ENCODE results near the gene TP53I11. TPM values are rescaled to one million over a fixed set of nuclear protein-coding genes. Genes with fewer than 3 reads are reported as not detected.

The TP53I11 gene
- total and polyA plus RNA-seq, 9 of the 15 experiments (the other 6 are each of a cell fraction or from before 2014, with no cell fraction given), result 0.14 to 2.5 (median 1.2) TPM; not detected in 2

GRCh38 chr11:44941259-44942021 lies 9.2 kb downstream of the TP53I11 start:
- Histone ChIP-seq H3K9ac (ENCODE audit: insufficient read depth in 1 of 2, low read depth in 2 of 2, low read length in 2 of 2) (no peak overlapping the region), H3K4me3 (no peak overlapping the region), H3K4me2 (ENCODE audit: insufficient read depth, low read length) (no peak overlapping the region), H3K9me3 (replicated peaks; ENCODE audit: control insufficient read depth, insufficient read depth, low read depth, low read length) (no peaks in the 10 kb centered on the region), H3K27me3 (ENCODE audit: control insufficient read depth in 2 of 2, insufficient read depth in 2 of 2, low read length in 2 of 2) (peaks cover 0 to 25% of the 10 kb centered on the region in 2 experiments; a peak in 2 of 5 replicates), H3K27ac (ENCODE audit: extremely low read depth, low read depth, low read length) (no peak overlapping the region), H3K79me2 (ENCODE audit: control insufficient read depth, insufficient read depth, low read length) (no peaks in the 10 kb centered on the region), H3K4me1 (replicated peaks in 1 of 2; ENCODE audit: control insufficient read depth in 2 of 2, insufficient read depth in 2 of 2, low read length in 2 of 2) (peaks cover 0 to 10% of the 10 kb centered on the region in 2 experiments; a peak in 2 of 5 replicates), H3K36me3 (ENCODE audit: control insufficient read depth, insufficient read depth, low read length) (no peaks in the 10 kb centered on the region), H2AFZ (ENCODE audit: low read depth, low read length) (no peak overlapping the region), H3K9me1 (ENCODE audit: control insufficient read depth, insufficient read depth, low read length) (no peaks in the 10 kb centered on the region), H4K20me1 (replicated peaks; ENCODE audit: control insufficient read depth, insufficient read depth, low read length) (peaks cover 23% of the 10 kb centered on the region; the same call in 1 of the 2 replicates)
- ChIA-PET POLR2A (interaction anchor here (0.5 to 1.3 kb wide), 4 partner anchors 13 to 292 kb away, joined by 3 to 4 read pairs (median 3); no protein-coding TSS in a partner anchor), CTCF (ENCODE audit: low intra/inter-chr PET ratio) (no interaction called here)
- 23% methylated on average over 9 of the region's 12 CpGs for WGBS (ENCODE audit: insufficient coverage, low coverage, missing lambda C conversion rate)
- TF ChIP-seq, protein P1, sequence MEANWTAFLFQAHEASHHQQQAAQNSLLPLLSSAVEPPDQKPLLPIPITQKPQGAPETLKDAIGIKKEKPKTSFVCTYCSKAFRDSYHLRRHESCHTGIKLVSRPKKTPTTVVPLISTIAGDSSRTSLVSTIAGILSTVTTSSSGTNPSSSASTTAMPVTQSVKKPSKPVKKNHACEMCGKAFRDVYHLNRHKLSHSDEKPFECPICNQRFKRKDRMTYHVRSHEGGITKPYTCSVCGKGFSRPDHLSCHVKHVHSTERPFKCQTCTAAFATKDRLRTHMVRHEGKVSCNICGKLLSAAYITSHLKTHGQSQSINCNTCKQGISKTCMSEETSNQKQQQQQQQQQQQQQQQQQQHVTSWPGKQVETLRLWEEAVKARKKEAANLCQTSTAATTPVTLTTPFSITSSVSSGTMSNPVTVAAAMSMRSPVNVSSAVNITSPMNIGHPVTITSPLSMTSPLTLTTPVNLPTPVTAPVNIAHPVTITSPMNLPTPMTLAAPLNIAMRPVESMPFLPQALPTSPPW (CRISPR knock-in tag; IDR thresholded peaks at IDR 0.05), result no peak
- TF ChIP-seq OTX1 (CRISPR knock-in tag; IDR thresholded peaks at IDR 0.05) (no peak), PCBP1 (IDR thresholded peaks at IDR 0.05; ENCODE audit: low read depth, low read length, poor library complexity, severe bottlenecking) (no peak), RFX7 (CRISPR knock-in tag; IDR thresholded peaks at IDR 0.05) (no peak)
- no peak for ATAC-seq
- in situ Hi-C loops (cut with MboI), result no loop called here
- no TSS peak for BruUV-seq (replicated peaks)
- FAIRE-seq, result no peak
- no peak for DNase-seq (ENCODE audit: extremely low read depth in 1 of 4, low spot score in 3 of 4)
- intact Hi-C loops (cut with micrococcal nuclease), result no loop called here

All from K562 (cell line).